CD8-positive, alpha-beta memory T cell (primary cell): ENCODE data around the gene ASCC1. TPM values are rescaled to one million over a fixed set of nuclear protein-coding genes. Genes with fewer than 3 reads are reported as not detected.

Source experiments
- CTCF ChIA-PET: fragments of 350-600 bp; sonication (Branson Sonifier 250); formaldehyde crosslinking; loops from one replicate; lab custom pipeline; 2021; ENCODE audit warnings: antibody characterized with exemption; lab: Charles Lee
- POLR2A ChIA-PET: fragments of 350-600 bp; sonication (Branson Sonifier 250); formaldehyde crosslinking; loops from one replicate; lab custom pipeline; 2021; ENCODE audit warnings: antibody characterized with exemption; lab: Charles Lee
- DNase-seq, 5 donors: peaks; one replicate each; pipeline versions ENCODE4 v3.0.0 to v3.0.0-alpha.2; 2020 to 2022; ENCODE audit warnings: mixed read lengths in 1 of 5
- H3K27ac ChIP-seq: one replicate; pipeline ENCODE4 v1.7.0; 2013; ENCODE audit warnings: low read depth, mild to moderate bottlenecking, low read length, moderate library complexity
- H3K27me3 ChIP-seq: 2 replicates; pipeline ENCODE4 v1.7.0; 2013; ENCODE audit warnings: low read length, mild to moderate bottlenecking; ENCODE audit not compliant: insufficient read depth, poor library complexity, severe bottlenecking
- H3K36me3 ChIP-seq: 2 replicates; pipeline ENCODE4 v1.7.0; 2013; ENCODE audit warnings: mild to moderate bottlenecking, low read length, moderate library complexity; ENCODE audit not compliant: insufficient read depth
- H3K4me1 ChIP-seq: 2 replicates; pipeline ENCODE4 v1.7.0; 2013; ENCODE audit warnings: mild to moderate bottlenecking, low read length, moderate library complexity; ENCODE audit not compliant: insufficient read depth
- H3K4me3 ChIP-seq: 2 replicates; pipeline ENCODE4 v1.7.0; 2013; ENCODE audit warnings: mild to moderate bottlenecking, low read length
- H3K9me3 ChIP-seq: 2 replicates; pipeline ENCODE4 v1.7.0; 2013; ENCODE audit warnings: mild to moderate bottlenecking, low read length
- H3K27ac Mint-ChIP-seq, 8 donors: one replicate each; pipeline ENCODE4 v1.8.0; 2020 to 2021; ENCODE audit warnings: mixed read lengths in 8 of 8, mild to moderate bottlenecking in 6 of 8, inconsistent platforms in 3 of 8, moderate library complexity in 3 of 8
- H3K27me3 Mint-ChIP-seq, 2 donors: one replicate each; pipeline ENCODE4 v1.8.0; 2020 to 2021; ENCODE audit warnings: mixed read lengths in 2 of 2, mild to moderate bottlenecking in 1 of 2, moderate library complexity in 1 of 2
- H3K36me3 Mint-ChIP-seq, 3 donors: one replicate each; pipeline ENCODE4 v1.8.0; 2020 to 2021; ENCODE audit warnings: mixed read lengths in 3 of 3, inconsistent platforms in 1 of 3, mild to moderate bottlenecking in 1 of 3
- H3K4me1 Mint-ChIP-seq, 3 donors: one replicate each; pipeline ENCODE4 v1.8.0; 2020 to 2021; ENCODE audit warnings: mixed read lengths in 3 of 3, inconsistent platforms in 1 of 3, mild to moderate bottlenecking in 1 of 3
- H3K4me3 Mint-ChIP-seq, 7 donors: one replicate each; pipeline ENCODE4 v1.8.0; 2020 to 2021; ENCODE audit warnings: mixed read lengths in 7 of 7, mild to moderate bottlenecking in 6 of 7, moderate library complexity in 4 of 7, inconsistent platforms in 2 of 7
- H3K9me3 Mint-ChIP-seq, 5 donors: one replicate each; pipeline ENCODE4 v1.8.0; 2020 to 2022; ENCODE audit warnings: mixed read lengths in 5 of 5, mild to moderate bottlenecking in 3 of 5, moderate library complexity in 2 of 5, inconsistent platforms in 1 of 5
- polyA plus RNA-seq: library from polyadenylated mRNA; unstranded; fragments of 300-500 nt; fragmentation: Illumina TruSeq; gene quantifications from one replicate; pipeline ENCODE4 v1.2.3, GENCODE V29; 2021
- total RNA-seq, 2 experiments: library from RNA; stranded (reverse); gene quantifications; one replicate each; pipeline ENCODE4 v1.2.3, GENCODE V29; 2021

ASCC1 gene
- total and polyA plus RNA-seq, 3 experiments from 2014 or later = 19.1 to 43.2 (median 36.3) TPM

- Mint-ChIP-seq H3K4me1 (peaks cover 7 to 14% (median 12%) of the 10 kb centered on the region in 3 donors), H3K27ac (no peak overlapping the region), H3K27me3 (no peaks in the 10 kb centered on the region), H3K36me3 (peaks cover 0 to 26% (median 2%) of the 10 kb centered on the region in 3 donors), H3K9me3 (no peaks in the 10 kb centered on the region), H3K4me3 (no peak overlapping the region)
- Histone ChIP-seq H3K4me3 (no peak overlapping the region), H3K36me3 (no peaks in the 10 kb centered on the region), H3K27me3 (no peaks in the 10 kb centered on the region), H3K4me1 (no peaks in the 10 kb centered on the region), H3K9me3 (no peaks in the 10 kb centered on the region), H3K27ac (no peak overlapping the region)
- POLR2A ChIA-PET = no interaction called here
- no peak for DNase-seq
- CTCF ChIA-PET = interaction anchor here (1.2 to 5.1 kb wide), 6 partner anchors 8 to 216 kb away, joined by 3 to 57 read pairs (median 5); no protein-coding TSS in a partner anchor
These were observed 88.5 kb downstream of the ASCC1 start for GRCh38 chr10:72127571-72127970.

DNA sequence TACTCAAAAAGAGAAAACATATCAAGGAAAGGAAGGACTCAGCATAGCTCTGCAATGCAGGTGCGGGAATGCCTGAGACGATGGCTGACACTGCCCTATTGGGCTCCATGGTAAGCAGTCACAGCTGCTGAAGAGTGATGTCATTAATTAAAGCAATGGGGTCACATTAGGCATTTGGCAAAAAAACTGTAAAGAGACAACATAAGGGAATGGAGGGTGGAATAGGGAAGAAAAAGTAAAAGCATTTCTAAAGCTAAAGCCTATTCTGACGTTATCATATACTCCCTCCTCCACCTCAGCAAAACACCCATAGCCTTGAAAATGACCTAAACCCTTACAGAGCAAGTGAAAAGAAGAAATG lies 89.2 kb downstream of the ASCC1 start:
- H3K4me1 ChIP-seq = peaks cover 6% of the 10 kb centered on the region
- H3K9me3 Mint-ChIP-seq = no peaks in the 10 kb centered on the region
- H3K27ac Mint-ChIP-seq = peak overlapping the region in 3 of 8 donors; percentile 30 to 42 (median 40)

DNA sequence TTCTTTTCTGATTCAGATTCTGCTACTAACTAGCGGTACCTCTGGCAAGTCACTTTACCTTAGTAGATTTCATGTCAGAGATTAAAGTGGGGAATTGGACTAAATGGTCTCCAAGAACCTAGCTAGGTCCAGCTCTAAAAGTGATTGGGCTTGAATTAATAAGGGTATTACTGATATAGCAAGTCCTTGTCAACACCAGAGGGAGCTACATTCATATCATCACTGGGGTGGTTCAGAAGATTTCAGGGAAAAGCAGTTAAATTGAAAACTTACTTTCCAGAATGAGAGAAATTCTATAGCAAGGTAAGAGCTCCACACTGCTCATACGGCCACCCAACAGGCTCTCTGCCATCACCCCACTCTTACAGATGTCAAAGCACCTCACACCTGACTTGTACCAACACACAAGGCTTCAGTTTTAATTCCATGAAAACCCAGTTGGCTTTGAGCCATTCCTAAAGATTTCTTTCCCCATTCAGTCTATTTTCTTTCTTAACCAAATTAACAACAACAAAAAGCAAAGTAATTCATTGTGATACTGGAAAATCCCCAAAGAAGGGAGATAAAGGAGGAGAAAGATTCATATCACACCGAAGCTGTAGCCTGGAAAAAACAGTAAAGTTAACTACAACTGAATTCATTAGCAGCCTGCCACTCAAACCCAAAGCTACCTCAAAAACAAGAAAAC lies 89.7 kb downstream of the ASCC1 start:
- Histone ChIP-seq H3K4me1 (peaks cover 12% of the 10 kb centered on the region), H3K9me3 (no peaks in the 10 kb centered on the region), H3K27me3 (no peaks in the 10 kb centered on the region), H3K4me3 (no peak overlapping the region), H3K27ac (no peak overlapping the region), H3K36me3 (no peaks in the 10 kb centered on the region)
- Mint-ChIP-seq H3K4me1 (peaks cover 14 to 25% (median 18%) of the 10 kb centered on the region in 3 donors), H3K27ac (peak overlapping the region in 1 of 8 donors; percentile 40), H3K9me3 (no peaks in the 10 kb centered on the region), H3K4me3 (no peak overlapping the region), H3K27me3 (no peaks in the 10 kb centered on the region), H3K36me3 (peaks cover 0 to 25% (median 2%) of the 10 kb centered on the region in 3 donors)
- POLR2A ChIA-PET = interaction anchor here (0.7 kb wide), 1 partner anchor 38 kb away, joined by 3 read pairs; no protein-coding TSS in a partner anchor
- DNase-seq = no peak
- CTCF ChIA-PET = interaction anchor here (0.6 to 5.1 kb wide), 24 partner anchors 10 to 970 kb away, joined by 3 to 57 read pairs (median 4); no protein-coding TSS in a partner anchor

More for the DNA sequence above, 89.2 kb downstream of the ASCC1 start:
- Mint-ChIP-seq H3K27me3 (no peaks in the 10 kb centered on the region), H3K36me3 (peaks cover 0 to 24% (median 2%) of the 10 kb centered on the region in 3 donors), H3K4me3 (no peak overlapping the region), H3K4me1 (peaks cover 9 to 19% (median 14%) of the 10 kb centered on the region in 3 donors)
- ChIA-PET POLR2A (interaction anchor here (0.7 kb wide), 1 partner anchor 39 kb away, joined by 3 read pairs; no protein-coding TSS in a partner anchor), CTCF (interaction anchor here (0.6 to 5.1 kb wide), 17 partner anchors 10 to 218 kb away, joined by 3 to 57 read pairs (median 4); no protein-coding TSS in a partner anchor)
- no peaks in the 10 kb centered on the region for H3K36me3 ChIP-seq
- no peak overlapping the region for H3K27ac ChIP-seq
- no peak for DNase-seq
- H3K4me3 ChIP-seq = no peak overlapping the region
- H3K27me3 ChIP-seq = no peaks in the 10 kb centered on the region
- no peaks in the 10 kb centered on the region for H3K9me3 ChIP-seq

DNA sequence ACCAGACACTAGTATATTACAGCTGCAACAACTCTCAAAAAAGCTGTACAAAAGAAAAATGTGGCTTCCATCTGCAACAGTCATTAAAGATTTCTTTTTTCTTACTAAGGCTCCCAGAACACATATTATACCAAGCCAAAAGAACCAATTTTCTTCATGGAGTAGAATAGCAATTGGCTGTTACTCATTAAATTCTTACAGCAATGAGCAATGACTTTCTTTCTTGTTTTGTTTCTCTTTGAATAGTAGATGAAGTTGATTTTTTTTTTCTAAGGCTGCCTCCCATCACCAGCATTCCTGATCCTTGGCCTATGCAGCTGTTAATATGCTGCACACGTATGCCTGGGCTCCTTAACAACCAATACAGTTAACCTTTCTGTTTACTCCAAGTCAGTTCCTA lies 91.1 kb downstream of the ASCC1 start:
- POLR2A ChIA-PET = no interaction called here

DNA sequence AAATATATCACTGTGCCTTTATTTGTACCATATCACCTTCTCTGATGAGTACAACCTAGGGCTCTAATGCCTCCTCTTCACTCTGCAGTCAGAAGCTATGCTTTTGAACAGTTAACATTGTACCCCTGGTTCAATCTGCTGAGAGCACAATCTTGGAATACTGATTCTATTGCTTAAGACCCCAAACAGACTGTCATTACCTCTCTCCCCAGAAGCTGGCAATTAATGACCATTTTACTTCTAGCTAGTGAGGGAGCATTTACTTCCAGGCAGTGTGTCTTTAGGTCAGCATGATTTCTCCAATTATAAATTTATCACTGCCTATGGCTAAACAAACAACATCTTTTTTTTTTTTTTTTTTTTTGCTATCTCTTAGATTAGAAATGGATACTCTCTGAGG lies 91.7 kb downstream of the ASCC1 start:
- ChIA-PET POLR2A (interaction anchor here (0.6 kb wide), 1 partner anchor 25 kb away, joined by 5 read pairs; no protein-coding TSS in a partner anchor), CTCF (interaction anchor here (1.0 to 5.1 kb wide), 5 partner anchors 19 to 212 kb away, joined by 4 to 57 read pairs (median 5); partner anchors contain the start of gene SPOCK2)
- Mint-ChIP-seq H3K9me3 (no peaks in the 10 kb centered on the region), H3K4me1 (peaks cover 17 to 25% (median 18%) of the 10 kb centered on the region in 3 donors), H3K27ac (peak overlapping the region in 2 of 8 donors; percentile 11 to 54), H3K36me3 (peaks cover 0 to 25% (median 5%) of the 10 kb centered on the region in 3 donors), H3K4me3 (no peak overlapping the region), H3K27me3 (no peaks in the 10 kb centered on the region)
- no peaks in the 10 kb centered on the region for H3K36me3 ChIP-seq
- no peaks in the 10 kb centered on the region for H3K9me3 ChIP-seq
- H3K4me1 ChIP-seq = peaks cover 12% of the 10 kb centered on the region
- no peaks in the 10 kb centered on the region for H3K27me3 ChIP-seq
- DNase-seq = no peak
- no peak overlapping the region for H3K27ac ChIP-seq
- H3K4me3 ChIP-seq = no peak overlapping the region

More for the DNA sequence above, 91.1 kb downstream of the ASCC1 start:
- H3K4me3 ChIP-seq = no peak overlapping the region
- Mint-ChIP-seq H3K27me3 (no peaks in the 10 kb centered on the region), H3K4me3 (no peak overlapping the region), H3K9me3 (no peaks in the 10 kb centered on the region), H3K27ac (peak overlapping the region in 3 of 8 donors; percentile 10 to 43 (median 12)), H3K36me3 (peaks cover 0 to 25% (median 2%) of the 10 kb centered on the region in 3 donors), H3K4me1 (peaks cover 15 to 25% (median 18%) of the 10 kb centered on the region in 3 donors)
- no peak overlapping the region for H3K27ac ChIP-seq
- CTCF ChIA-PET = interaction anchor here (1.0 to 5.1 kb wide), 7 partner anchors 11 to 211 kb away, joined by 3 to 57 read pairs (median 5); partner anchors contain the start of gene SPOCK2
- no peak for DNase-seq
- no peaks in the 10 kb centered on the region for H3K9me3 ChIP-seq
- no peaks in the 10 kb centered on the region for H3K36me3 ChIP-seq
- no peaks in the 10 kb centered on the region for H3K27me3 ChIP-seq
- H3K4me1 ChIP-seq = peaks cover 12% of the 10 kb centered on the region

DNA sequence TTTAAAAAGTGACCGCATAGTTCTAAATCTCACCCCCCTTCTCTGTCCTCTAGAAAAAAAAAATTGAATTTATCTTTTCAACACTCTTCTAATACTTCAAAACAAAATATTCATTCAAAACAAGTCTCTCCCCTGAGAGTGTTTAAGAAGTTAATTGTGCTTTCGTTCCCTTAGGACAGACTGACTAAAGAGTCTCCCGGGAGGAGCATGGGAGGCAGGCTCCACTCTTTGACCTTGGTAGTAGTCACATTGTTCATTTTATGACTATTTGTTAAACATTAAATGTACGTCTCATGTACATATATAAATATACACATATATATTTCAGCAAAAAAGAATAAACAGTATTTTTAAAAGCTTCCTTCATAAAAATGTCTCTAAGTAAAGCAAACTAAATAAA lies 92.5 kb downstream of the ASCC1 start:
- Histone ChIP-seq H3K4me1 (peaks cover 12% of the 10 kb centered on the region), H3K4me3 (no peak overlapping the region), H3K36me3 (no peaks in the 10 kb centered on the region), H3K27me3 (no peaks in the 10 kb centered on the region), H3K9me3 (no peaks in the 10 kb centered on the region), H3K27ac (no peak overlapping the region)
- Mint-ChIP-seq H3K9me3 (no peaks in the 10 kb centered on the region), H3K4me1 (peaks cover 17 to 25% (median 18%) of the 10 kb centered on the region in 3 donors), H3K36me3 (peaks cover 0 to 27% (median 6%) of the 10 kb centered on the region in 3 donors), H3K27me3 (no peaks in the 10 kb centered on the region), H3K4me3 (no peak overlapping the region), H3K27ac (no peak overlapping the region)
- DNase-seq = no peak
- POLR2A ChIA-PET = no interaction called here
- CTCF ChIA-PET = no interaction called here

- Histone ChIP-seq H3K27ac (no peak overlapping the region), H3K36me3 (no peaks in the 10 kb centered on the region), H3K9me3 (no peaks in the 10 kb centered on the region), H3K4me1 (peaks cover 12% of the 10 kb centered on the region), H3K4me3 (no peak overlapping the region), H3K27me3 (no peaks in the 10 kb centered on the region)
- Mint-ChIP-seq H3K4me3 (peak overlapping the region in 1 of 7 donors; percentile 33), H3K36me3 (peaks cover 0 to 26% (median 10%) of the 10 kb centered on the region in 3 donors), H3K27ac (peak overlapping the region in 1 of 8 donors; percentile 61), H3K9me3 (no peaks in the 10 kb centered on the region), H3K27me3 (no peaks in the 10 kb centered on the region), H3K4me1 (peaks cover 17 to 25% (median 18%) of the 10 kb centered on the region in 3 donors)
- ChIA-PET CTCF (interaction anchor here (1.4 kb wide), 1 partner anchor 16 kb away, joined by 3 read pairs; no protein-coding TSS in a partner anchor), POLR2A (no interaction called here)
- DNase-seq = no peak
These were observed 93.9 kb downstream of the ASCC1 start for GRCh38 chr10:72122221-72122620.
